Germinal center (tissue), 1 donor: ENCODE results near the gene ZBTB5.
"Not testable (repeated sequence)": the region's sequence is repeated elsewhere in the genome, so short reads cannot be mapped to it uniquely, and the experiment has no call there.

Experiments used
- DNase-seq: peaks from one replicate; pipeline ENCODE4 v3.0.0; 2012; ENCODE audit warnings: mixed read lengths, low spot score

The ZBTB5 gene

DNA sequence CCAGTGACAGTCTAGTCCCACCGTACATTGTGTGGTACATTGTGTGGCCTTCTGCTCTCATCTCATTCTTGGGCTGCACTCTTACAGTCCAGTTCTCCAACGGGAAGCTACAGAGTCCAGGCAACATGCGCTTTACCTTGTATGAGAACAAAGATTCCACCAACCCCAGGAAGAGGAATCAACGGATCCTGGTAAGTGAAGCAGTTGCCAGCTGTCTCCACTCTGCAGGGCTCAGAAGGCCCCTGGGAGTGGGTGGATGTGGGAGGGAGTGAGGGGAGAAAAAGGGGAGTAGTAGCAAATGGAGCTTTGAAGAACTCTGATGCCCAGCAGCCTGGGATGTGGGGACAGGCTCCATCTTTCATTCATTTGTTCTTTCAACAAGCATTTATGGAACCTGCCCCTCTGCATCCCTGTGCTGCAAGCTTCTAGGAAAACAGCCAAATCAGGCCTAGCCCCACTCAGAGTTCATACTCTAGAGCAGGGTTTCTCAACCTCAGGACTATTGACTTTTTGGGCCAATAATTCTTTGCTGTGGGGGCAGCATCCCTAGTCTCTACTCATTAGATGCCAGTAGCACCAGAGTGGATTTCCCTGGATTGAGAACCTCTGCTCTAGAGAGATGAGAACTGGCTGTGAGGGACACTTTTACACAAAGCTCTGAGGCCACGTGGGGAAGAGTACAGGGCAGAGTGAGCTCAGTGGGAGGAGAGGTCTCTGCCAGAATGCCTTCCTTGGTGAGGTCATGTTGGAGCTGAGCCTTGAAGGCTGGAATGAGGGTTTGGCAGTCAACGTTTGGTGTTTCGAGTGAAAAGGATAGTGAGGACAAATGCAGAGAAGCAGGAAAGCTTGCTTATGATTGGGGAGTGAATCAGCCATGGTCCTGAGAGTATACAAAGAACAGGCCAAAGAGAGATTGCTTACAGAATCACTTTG is 21.6 kb upstream of the ZBTB5 start:
- no peak for DNase-seq

DNA sequence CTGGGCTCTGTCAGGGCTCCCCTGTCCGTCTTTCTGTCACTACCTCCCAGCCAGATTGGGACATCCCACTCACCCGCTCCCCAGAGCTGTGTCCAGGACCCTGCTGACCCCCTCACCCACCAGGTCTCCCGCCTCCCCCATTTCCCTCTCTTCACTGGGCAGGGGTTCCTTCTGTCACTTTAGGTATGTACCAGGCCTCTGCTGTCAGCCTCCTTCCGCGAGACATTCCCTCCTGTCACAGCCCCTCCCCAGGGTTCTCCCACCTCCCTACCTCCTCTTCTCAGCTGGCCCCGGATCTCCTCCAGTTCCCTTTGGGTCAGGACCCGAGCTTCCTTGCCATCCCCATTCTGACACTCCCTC is 21.0 kb upstream of the ZBTB5 start:
- no peak for DNase-seq

DNA sequence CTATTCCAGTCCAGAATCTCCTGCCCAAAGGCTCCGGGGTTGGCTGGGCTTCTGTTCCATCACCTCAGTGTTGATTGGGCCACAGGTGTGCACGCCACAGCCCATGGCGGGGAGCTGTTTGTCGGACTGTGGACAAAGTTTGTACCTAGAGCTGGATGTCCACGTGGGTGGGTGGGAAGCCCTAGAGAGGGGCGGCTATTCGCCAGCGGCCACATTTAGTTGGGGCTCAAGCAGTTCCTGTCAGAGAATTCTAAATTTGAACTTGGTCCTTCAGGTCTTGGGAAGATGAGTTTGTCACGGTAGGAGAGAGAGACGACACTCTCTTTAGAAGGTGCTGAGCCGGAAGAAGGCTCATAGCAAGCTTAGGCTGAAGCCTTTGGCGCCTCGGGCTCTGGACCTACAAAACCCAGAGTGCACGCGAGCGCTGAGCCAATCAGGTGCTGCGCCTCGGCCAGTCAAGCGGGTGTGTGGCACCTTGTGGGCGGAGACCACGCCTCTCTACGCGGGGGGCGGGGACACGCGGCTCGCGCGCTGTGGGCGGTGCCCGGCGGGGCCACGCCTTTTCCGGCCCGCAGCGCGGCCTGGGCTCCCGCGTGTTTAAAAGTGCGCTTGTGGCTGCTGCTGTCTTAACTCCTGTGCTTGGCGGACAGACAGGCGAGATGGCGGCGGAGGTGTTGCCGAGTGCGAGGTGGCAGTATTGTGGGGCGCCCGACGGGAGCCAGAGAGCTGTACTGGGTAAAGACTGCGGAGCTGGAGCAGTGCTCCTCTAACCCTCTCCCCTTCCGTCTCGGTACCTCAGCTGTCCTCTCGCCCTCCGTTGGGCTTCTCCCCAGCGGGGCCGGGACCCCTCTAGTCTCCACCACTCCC is 20.4 kb upstream of the ZBTB5 start, which contains the start of gene POLR1E:
Gene POLR1E, plus strand, starts transcription at position 560 of the 867 bp plus-strand sequence. Its CDS starts 100 bp downstream, at position 660.
- peak; percentile 99 for DNase-seq

DNA sequence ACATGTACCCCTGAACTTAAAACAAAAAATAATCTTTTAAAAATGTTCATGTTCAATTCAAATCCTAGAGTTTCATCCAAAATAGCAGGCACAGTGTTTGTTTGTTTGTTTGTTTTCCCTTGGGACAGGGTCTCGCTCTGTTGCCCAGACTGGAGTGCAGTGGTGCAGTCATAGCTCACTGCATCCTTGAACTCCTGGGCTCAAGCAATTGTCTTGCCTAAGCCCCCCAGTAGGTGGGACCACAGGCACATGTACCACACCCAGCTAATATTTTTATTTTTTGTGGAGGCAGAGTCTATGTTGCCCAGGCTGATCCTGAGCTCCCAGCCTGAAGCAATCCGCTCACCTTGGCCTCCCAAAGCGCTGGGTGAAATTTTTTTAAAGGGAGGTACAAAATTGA is 15.5 kb upstream of the ZBTB5 start:
- DNase-seq, result no peak

DNA sequence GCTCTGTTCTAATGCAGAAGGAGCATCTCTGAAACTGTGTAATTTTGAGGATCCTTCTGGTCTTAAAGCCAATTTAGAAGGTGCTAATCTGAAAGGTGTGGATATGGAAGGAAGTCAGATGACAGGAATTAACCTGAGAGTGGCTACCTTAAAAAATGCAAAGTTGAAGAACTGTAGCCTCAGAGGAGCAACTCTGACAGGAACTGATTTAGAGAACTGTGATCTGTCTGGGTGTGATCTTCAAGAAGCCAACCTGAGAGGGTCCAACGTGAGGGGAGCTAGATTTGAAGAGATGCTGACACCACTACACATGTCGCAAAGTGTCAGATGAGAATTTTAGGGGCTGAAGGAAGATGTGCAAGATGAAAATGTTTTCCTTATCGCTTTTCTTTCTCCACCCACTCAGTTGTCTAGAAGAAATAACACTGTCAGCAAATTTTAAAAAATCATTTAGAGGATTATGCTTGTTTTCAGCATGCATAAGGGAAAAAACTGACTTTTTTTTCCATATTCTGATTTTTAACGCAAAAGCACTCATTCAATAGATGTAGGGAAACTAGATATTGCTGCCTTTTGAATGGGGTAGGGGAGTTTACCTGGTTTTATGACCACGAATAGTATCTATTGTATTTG is 12.9 kb upstream of the ZBTB5 start:
- not testable (repeated sequence) for DNase-seq

DNA sequence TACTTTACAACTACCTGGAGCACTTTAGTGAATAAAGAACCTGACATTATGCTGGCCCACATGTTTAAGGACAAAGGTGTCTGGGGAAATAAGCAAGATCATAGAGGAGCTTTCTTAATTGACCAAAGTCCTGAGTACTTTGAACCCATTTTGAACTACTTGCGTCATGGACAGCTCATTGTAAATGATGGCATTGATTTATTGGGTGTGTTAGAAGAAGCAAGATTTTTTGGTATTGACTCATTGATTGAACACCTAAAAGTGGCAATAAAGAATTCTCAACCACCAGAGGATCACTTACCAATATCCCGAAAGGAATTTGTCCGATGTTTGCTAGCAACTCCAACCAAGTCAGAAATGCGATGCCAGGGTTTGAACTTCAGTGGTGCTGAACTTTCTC is 12.2 kb upstream of the ZBTB5 start:
- DNase-seq, result not testable (repeated sequence)

DNA sequence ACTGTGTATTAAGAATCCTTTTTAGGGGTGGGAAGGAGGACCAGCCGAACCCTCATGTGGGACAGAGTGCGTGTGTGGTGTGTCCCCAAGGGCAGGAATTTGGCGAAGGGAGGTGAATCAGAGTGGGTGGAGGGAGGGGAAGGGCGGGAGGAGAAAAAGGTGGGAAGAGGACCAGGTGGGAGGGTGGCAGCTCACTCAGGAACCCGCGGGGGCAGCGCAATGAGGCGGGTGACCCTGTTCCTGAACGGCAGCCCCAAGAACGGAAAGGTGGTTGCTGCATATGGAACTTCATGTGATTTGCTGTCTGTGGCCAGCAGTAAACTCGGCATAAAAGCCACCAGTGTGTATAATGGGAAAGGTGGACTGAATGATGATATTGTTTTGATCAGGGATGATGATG is 11.7 kb upstream of the ZBTB5 start:
- DNase-seq, result no peak

DNA sequence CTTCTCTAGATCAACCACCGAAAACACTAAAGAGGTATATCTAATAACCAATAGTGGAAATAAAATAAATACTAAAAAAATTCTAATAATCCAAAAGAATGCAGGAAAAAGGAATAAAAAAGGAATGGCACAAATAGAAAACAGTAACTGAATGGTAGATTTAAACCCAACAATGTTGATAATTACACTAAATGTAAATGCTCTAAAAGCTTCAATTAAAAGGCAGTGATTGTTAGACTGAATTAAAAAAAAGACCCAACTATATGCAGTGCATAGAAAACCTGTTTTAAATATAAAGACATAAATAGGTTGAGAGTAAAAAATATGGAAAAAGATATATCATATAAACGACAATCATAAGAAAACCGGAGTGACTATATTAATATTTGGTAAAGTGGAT is 9.2 kb upstream of the ZBTB5 start:
- DNase-seq, result no peak

DNA sequence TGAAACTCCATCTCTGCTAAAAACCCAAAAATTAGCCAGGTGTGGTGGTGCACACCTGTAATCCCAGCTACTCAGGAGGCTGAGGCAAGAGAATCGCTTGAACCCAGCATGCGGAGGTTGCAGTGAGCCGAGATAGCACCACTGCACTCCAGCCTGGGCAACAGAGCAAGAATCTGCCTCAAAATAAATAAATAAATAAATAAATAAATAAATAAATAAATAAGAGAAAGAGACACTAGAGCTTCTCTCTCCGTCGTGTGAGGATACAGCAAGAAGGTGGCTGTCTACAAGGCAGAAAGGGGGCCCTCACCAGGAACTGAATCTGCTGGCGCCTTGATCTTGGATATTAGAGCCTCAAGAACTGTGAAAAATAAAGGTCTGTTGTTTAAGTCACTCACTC is 8.7 kb upstream of the ZBTB5 start:
- DNase-seq, result not testable (repeated sequence)

DNA sequence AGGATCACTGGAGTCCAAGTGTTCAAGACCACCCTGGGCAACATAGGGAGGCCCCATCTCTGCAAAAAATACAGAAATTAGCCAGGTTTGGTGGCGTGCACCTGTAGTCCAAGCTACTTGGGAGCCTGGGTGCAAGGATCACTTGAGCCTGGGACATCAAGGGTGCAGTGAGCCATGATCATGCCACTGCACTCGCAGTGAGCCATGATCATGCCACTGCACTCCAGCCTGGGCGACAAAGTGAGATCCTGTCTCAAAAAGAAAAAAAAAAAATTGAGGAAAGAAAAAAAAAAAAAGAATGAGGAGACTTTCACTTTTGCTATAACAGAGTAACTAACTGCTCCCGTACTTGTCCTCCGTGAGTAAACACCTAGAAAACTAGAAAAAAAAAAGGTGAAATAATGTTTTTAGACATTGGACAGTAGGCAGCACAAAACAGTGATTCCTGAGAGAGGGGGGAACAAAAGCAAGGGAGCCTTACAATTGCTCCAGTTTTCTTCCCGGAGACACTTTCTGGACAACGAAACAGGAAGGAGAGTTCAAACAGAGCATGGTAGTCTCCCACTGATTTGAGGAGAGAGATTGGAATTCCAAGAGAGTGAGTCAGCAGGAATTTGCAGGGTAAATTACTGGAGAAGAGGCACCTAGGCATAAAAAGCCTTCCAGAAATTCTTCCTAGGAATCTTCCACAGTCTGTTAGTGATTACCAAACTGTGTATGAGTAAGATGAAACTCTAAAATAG is 6.9 kb upstream of the ZBTB5 start:
- DNase-seq, result no peak

DNA sequence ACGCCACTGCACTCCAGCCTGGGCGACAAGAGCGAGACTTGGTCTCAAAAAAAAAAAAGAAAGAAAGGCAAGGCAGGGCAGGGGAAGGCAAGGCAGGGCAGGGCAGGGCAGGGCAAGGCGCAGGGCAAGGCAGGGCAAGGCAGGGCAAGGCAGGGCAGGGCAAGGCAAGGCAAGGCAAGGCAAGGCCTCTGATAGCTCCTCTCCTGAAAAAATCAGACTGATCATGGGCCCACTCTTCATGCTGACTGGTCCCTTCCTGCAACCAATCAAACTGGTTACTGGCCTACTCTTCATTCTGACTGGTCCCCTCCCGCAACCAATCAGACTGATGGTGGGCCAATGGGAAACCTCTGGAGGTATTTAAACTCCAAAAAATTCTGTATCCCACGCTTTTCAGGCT is 3.4 kb upstream of the ZBTB5 start:
- DNase-seq, result no peak

DNA sequence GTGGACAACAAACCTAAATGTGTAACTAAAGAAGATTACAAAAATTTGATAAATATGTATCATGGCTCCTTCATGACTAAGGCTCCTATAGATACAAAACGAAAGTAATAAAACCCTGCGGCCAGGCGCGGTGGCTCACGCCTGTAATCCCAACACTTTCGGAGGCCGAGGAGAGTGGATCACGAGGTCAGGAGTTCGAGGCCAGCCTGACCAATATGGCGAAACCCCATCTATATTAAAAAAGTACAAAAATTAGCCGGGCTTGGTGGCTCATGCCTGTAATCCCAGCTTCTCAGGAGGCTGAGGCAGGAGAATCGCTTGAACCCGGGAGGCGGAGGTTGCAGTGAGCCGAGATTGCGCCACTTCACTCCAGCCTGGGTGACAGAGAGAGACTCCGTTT is 2.3 kb upstream of the ZBTB5 start:
- not testable (repeated sequence) for DNase-seq

DNA sequence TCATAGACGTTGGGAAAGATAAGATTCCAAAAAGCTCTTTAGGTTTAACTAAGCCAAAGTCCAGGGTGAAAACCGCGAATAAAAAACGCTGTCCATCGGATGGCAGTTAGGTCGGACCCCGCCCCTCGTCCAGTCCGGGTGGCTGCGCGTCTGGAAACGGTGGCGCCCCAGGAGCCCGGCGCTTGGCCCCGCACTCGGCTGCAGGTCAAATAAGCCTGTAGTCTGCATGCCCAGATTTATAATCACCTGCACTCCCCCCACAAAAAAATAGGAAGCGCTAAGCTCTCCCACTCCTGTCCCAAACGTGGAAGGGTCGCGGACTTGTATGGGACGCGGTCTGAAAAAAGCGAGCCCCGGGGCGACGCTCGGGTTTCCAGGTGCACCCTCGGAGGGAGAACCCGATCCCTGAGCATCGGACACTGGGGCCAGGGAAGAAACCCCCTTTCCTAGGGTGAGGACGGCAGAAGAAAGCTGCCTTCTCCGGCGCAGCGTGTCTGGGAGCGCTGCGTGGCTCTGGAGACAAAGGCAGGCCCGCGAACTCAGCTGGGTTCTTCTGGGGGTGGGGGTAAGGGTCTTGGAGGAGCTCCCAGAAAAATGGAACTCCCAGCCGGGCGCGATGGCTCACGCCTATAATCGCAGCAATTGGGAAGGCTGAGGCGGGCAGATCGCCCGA is 923 bp upstream of the ZBTB5 start:
- peak; percentile 31 for DNase-seq

DNA sequence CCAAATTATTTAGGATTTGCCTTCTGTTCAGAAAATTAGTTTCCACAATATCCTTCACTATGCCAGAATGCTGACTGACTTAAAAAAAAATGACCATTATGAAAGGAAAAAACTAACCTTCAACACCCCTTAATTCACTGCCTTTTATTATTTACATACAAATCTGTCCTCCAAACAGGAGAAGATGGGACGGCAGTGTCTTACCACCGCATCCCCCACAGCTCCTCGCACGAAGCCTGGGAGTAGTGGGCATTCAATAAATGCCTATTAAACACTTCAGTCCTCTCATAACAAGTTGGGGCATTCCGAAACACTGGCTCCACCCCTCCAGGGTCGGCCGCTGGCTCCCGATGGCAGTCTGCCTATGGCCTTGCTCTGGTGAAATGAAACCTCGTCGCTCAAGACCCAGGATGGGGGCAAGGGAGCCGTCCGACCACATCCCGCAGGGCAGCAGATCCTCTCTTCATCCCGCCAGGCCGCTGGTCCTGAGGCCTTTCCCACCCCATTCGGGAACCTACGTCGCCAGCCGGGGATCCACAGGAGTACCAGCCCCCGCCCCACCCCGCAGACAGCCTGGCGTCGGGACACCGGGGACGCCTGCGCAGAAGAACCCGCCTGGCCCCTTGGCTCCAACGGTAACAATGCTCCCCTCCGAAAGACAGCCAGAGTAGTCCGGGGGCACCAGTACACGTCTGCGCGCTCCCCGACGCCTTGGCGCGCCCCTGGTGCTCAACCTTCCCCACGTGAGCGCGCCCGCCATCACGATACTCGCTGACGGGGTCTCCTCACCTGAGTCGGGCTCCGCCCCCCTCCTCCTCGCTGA is 613 bp downstream of the ZBTB5 start:
- DNase-seq, result peak; percentile 64

DNA sequence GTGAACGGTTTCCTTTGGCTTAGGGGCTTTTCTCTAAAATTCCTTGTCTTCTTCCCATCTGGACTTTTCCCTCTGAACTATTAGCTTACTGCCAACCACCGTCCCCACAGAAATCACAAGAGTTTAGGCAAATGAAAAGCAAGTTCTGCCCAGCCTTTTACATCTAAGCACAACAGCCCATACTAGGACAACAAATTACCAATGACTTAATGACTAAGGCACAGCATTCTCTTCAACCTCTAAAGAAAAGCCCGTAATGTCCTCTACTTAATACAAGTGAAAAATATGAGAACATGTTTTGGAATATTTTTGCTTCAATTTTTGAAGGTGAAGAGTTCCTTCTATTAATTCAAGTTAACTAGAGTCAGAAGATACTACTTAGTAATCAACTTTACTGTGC is 1.2 kb downstream of the ZBTB5 start:
- DNase-seq, result no peak

DNA sequence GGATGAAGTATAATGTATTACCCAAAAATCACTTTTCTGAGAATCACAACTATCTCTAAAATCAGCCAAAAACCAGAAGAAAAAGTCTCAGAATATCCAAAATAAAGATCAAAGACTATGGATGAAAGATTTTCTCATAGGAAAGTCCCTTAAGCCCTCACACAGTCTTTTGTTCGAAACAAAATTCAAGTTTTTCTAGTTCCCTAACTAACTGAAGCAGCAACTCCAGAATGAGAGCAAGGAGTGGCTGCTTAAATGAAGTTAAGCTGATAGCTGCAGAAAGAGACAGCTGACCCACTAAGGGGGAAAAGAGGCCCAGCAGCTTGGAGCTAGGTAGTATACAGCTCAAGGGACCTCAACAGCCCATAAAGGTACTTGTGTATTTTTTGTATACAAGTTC is 8.4 kb downstream of the ZBTB5 start:
- DNase-seq, result no peak

DNA sequence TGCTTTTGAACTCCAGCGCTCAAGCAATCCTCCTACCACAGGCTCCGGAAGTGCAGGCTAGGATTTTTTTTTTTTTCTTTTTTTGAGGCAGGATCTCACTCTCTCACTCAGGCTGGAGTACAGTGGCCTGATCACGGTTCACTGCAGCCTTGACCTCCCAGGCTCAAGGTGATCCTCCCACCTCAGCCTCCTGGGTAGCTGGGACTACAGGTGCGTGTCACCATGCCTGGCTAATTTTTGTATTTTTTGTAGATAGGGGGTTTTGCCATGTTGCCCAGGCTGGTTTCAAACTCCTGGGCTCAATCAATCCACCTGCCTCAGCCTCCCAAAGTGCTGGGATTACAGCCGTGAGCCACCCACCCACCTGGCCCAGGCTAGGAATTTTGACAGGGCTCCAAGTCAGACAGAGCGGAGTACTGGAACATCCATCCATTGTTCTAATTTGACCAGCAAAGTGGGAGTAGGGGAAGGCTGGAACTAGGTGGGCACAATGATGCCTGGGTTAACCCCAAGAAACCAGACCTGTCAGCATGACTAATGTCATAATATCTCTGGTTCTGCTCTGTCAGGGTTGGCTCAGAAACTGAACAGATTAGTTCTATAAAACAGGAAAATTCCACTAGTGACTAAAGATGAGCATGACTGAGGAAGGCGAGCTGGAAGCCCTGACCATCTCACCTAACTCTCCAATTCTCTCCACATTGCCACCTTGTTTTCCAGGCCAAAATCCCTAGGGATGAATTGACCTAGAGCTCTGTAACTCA is 9.2 kb downstream of the ZBTB5 start:
- DNase-seq, result no peak

DNA sequence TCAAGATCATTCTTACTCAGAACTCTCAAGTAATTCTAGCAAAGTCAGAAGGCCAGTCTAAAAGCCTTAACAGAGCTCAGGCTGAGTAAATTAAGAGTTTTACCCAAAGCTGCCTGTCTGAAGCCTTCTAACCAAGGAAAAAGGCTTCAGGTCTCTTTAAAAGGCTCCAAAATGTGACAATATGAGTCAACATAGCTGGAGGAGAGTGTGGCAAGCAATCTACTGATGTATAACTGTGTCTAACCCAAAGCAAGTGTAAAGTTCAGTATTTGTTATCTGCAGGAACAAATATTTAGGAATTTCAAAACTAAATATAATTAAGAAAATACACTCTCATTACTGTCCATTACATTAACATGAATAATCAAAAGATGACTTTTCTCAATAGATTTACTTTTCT is 11.0 kb downstream of the ZBTB5 start:
- DNase-seq, result no peak

DNA sequence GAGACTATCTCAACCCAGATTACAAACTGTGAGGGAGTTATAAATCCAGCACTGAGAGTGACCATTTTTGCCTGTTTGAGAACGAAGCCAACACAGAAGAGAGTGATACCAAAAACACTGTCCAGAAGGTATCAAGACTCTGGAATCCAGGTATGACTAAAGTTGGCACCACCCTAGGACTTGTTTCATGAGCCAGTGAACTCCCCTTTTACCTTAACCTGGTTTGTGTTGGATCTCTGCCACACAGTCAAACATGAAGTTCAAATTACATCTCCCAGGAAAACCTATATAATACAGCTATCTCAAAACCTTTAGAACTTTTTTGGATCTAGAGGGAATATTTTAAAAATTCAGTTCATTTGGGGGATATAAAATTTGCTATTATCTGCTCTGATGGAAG is 11.4 kb downstream of the ZBTB5 start:
- no peak for DNase-seq

DNA sequence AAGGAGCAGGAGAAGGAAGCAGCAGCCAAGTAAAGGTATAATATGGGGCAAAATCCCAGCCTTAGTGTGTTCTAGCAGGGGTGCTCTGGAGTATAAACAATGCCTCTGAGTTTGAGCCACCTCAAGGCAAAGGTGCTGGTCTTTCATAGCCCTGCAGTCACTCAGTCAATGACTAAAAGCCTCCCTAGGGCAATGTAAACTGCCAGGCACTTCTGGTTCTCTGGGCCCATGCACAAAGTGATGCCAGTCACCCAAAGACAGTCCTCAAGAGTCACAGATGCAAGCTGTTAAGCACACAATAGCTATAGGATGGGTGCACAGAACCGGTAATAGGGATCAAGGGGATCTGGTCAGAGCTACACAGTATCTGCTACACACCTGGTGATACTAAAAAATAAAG is 12.6 kb downstream of the ZBTB5 start:
- DNase-seq, result no peak
